GM19438 (cell line): ENCODE data around the gene PRDM5.
"Not testable (repeated sequence)": the region's sequence is repeated elsewhere in the genome, so short reads cannot be mapped to it uniquely, and the experiment has no call there.

Experiments
- ATAC-seq: cut with Tn5 transposase; IDR thresholded peaks from one replicate; pipeline ENCODE4 v1.9.1; 2021; ENCODE audit warnings: low read depth; ENCODE audit not compliant: unreplicated experiment

Gene PRDM5

DNA sequence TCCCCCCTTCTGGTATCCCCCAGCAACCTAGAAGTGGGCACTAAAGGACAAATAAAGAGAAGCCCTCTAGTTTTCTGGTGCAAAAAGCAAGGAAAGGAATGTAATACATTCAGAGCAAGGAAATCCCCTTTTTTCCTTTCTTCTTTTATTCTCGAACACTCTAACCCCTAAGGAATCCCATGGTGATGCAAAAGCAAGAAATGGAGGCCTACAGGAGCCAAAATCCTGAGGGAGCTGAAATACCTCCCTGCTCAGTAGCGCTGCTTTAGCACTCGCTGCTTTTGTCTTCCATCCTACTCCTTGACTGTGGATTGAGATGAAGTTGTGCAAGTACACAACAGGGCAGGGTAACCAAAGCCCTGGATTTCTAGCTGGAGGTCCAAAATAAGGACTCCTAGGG is 251.0 kb downstream of the PRDM5 start:
- ATAC-seq, result no peak

DNA sequence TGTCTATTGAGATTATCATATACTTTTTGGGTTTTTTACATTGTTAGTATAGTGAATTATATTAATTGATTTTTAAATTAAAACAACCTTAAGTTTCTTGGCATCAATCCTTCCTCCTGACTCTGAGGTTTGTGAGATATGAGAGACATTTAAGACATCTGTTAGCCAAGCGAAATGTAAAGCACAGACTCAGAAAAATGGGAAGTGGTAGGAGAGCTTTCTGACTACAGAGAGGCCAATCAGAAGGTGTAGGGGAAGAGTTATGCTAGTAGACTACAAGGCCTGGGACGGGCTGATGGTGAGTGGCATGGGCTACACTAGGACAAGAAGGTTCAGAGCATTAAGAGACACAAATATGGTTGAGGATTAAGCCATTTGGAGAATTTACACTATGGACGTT is 255.4 kb downstream of the PRDM5 start:
- no peak for ATAC-seq

DNA sequence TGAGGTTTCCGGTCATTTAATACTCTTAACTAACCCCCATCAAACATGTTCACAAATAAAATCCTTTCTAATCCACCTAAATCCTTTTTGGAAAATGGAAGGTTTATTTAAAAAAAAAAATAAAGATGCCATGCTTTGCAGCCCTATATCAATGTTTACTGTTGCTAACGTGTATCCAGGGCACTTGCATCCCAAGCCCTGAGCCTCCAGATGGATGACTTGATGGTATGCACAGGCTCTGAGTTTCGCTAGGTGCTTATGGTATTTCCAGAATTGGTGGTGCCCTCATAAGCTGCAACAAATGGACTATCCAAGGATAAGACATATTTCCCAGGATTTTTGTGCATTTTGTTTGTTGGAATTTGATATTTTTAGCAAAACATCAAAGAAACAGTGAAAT is 257.7 kb downstream of the PRDM5 start:
- ATAC-seq, result no peak

DNA sequence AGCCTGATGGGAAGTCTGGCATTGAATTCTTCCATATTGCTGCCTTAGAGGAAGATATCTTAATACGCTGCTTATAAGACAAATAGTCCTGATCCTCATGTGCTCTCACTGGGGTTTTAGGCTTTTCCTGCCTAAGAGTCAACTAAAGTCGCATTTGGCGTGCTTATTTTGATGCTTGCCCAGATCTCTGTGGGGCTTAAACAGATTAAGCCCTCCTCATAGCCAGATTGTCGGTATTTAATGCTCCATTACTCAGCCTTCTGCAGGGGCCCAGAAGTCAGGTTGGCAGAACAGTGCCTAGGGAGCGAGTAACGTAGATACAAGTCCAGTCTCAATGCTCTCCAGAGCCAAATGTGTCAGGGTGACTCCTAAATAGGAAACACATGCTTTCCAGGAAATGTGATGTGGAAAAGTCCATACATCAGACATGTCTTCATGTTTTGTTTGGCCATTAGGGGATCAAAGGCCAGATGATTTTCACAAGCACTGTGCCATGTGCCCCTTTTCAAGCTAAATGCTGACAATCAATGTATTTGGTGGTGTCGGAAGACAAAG is 262.8 kb downstream of the PRDM5 start:
- ATAC-seq, result no peak

DNA sequence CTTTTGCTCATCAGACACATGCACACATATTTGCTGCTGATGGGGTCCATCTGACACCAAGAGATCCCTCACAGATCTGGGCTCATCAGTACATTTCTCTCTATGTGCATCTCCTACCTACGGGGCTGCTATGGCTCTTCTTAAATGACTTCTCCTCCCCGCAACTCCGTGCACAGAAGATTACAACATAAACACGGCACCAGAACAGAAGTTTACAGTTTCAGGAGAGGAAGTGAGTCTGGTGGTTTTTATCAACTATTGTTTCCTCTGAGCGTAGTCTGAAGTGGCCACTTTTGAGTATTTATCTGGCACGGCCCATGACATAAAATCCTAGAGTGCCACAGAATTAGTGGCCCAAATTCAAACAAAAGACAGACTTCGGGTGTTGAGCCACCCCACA is 263.8 kb downstream of the PRDM5 start:
- ATAC-seq, result no peak

DNA sequence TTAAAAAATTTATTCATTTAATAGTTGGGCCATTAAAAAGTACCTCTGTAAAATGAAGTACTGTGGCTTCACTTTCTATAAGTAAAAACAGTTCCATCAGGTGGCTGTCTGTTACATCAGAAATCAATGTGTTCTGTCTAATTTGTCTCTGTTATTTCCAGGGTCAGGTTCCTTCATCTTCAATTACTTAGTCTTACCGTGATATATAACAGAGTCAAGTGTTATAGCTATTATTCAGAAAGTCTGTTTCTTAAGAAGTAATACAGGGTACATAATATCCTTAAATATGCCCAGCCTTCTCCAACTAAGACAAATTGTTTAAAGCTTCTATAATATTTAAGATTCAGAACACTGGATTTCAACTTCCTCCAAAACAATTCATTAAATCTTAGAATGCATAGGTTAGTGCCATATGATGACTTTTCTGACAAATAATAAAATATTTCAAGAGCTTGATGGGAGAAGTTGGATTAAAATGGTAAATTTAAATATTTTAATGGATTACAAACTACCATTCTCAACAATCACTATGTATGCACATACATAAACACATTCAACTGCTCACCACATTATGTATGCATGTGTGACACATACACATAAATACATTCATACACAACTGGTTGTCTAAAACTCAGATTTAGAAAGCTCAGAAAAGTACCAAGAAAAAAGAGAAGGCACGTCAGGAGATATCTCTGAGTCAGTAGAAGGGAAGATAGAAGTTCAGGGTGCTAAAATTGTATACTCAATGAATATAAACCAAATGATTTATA is 268.5 kb downstream of the PRDM5 start:
- ATAC-seq, result no peak

DNA sequence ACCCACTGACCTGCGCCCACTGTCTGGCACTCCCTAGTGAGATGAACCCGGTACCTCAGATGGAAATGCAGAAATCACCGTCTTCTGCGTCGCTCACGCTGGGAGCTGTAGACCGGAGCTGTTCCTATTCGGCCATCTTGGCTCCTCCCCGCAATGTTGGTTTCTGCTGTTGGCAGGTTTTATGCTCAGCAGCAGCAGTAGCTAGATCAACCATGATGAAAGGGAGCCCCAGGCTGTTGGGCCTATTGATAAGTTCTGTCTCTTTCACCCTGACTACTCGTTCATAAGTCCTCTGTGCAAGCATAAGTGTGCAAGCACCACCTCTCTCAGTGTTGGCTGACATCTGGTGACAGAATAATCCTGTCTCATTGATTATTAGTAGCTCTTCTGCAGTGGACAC is 274.2 kb downstream of the PRDM5 start:
- not testable (repeated sequence) for ATAC-seq
